Activated CD4-positive, alpha-beta T cell treated with anti-CD3 and anti-CD28 coated beads, Interleukin-10, Interleukin-2, amounts not matched to agents 100 ng/mL and 50 ng/mL, durations not matched to agents 16 hours and 8 hours (primary cell): ENCODE measurements around the gene INTS7.
"Not testable (repeated sequence)": the region's sequence is repeated elsewhere in the genome, so short reads cannot be mapped to it uniquely, and the experiment has no call there.

Experiments used
- DNase-seq: peaks from one replicate; pipeline ENCODE4 v3.0.0-alpha.2; 2020

The INTS7 gene

GRCh38 chr1:211975152-211975941 is 60.0 kb downstream of the INTS7 start:
- DNase-seq: no peak

- no peak for DNase-seq
Observed at GRCh38 chr1:211973541-211973940, 61.8 kb downstream of the INTS7 start.

GRCh38 chr1:211968200-211968834 is 67.0 kb downstream of the INTS7 start:
- no peak for DNase-seq

- DNase-seq: no peak
Observed at GRCh38 chr1:211967704-211968103, 67.7 kb downstream of the INTS7 start.

GRCh38 chr1:211965108-211965805 is 70.1 kb downstream of the INTS7 start:
- DNase-seq: no peak

- DNase-seq: no peak
Observed at GRCh38 chr1:211959680-211960079, 75.7 kb downstream of the INTS7 start.

- DNase-seq: no peak
Observed at GRCh38 chr1:211959221-211959620, 76.1 kb downstream of the INTS7 start.

GRCh38 chr1:211954028-211954427 is 81.3 kb downstream of the INTS7 start:
- DNase-seq: not testable (repeated sequence)

GRCh38 chr1:211953543-211953942 is 81.8 kb downstream of the INTS7 start:
- DNase-seq: not testable (repeated sequence)

- DNase-seq: no peak
Observed at GRCh38 chr1:211952299-211952698, 83.1 kb downstream of the INTS7 start.

- DNase-seq: peak; percentile 52
Observed at GRCh38 chr1:211951856-211952255, 83.5 kb downstream of the INTS7 start.

- DNase-seq: no peak
Observed at GRCh38 chr1:211948377-211948776, 87.0 kb downstream of the INTS7 start.

GRCh38 chr1:211947396-211948295 is 87.7 kb downstream of the INTS7 start:
- DNase-seq: no peak

- no peak for DNase-seq
Observed at GRCh38 chr1:211944733-211945500, 90.4 kb downstream of the INTS7 start.

- no peak for DNase-seq
Observed at GRCh38 chr1:211942583-211942982, 92.8 kb downstream of the INTS7 start.

GRCh38 chr1:211939876-211940468 is 95.4 kb downstream of the INTS7 start:
- peak; percentile 77 for DNase-seq

- DNase-seq: peak; percentile 50
Observed at GRCh38 chr1:211938561-211938997, 96.8 kb downstream of the INTS7 start.

GRCh38 chr1:211937422-211937821 is 97.9 kb downstream of the INTS7 start:
- not testable (repeated sequence) for DNase-seq

GRCh38 chr1:211935448-211935970 is 99.8 kb downstream of the INTS7 start:
- DNase-seq: peak; percentile 88

- no peak for DNase-seq
Observed at GRCh38 chr1:211933946-211934714, 101.2 kb downstream of the INTS7 start.

- no peak for DNase-seq
Observed at GRCh38 chr1:211932933-211933254, 102.5 kb downstream of the INTS7 start.
